Lung (tissue), 12 donors: ENCODE data around the gene OR6P1. TPM values are rescaled to one million over a fixed set of nuclear protein-coding genes. Genes with fewer than 3 reads are reported as not detected.
A peak's percentile ranks its signal among the peaks of the same experiment; 100 is the strongest.

Experiments
- ATAC-seq: fragments of 200-7000 bp; cut with Tn5 transposase; one replicate; pipeline ENCODE4 v1.9.1; 2020; ENCODE audit warnings: moderate number of reproducible peaks; ENCODE audit not compliant: insufficient read depth, low FRiP score
- DNase-seq, 3 donors: peaks; one replicate each; pipeline ENCODE4 v3.0.0-alpha.2; 2013 to 2017
- H3K27ac ChIP-seq, 2 donors: one replicate each; pipeline ENCODE4 v1.5.1; 2013; ENCODE audit warnings: mild to moderate bottlenecking in 2 of 2, moderate library complexity in 2 of 2, control low read depth in 1 of 2, inconsistent platforms in 1 of 2, low read depth in 1 of 2, low read length in 1 of 2
- H3K27me3 ChIP-seq, 3 donors: one replicate each; pipeline ENCODE4 v1.5.1; 2013; ENCODE audit warnings: low read length in 2 of 3; ENCODE audit not compliant: control insufficient read depth in 3 of 3, insufficient read depth in 3 of 3
- H3K36me3 ChIP-seq, 4 donors: one replicate each; pipeline ENCODE4 v1.5.1; 2013; ENCODE audit warnings: low read length in 4 of 4, mild to moderate bottlenecking in 1 of 4, moderate library complexity in 1 of 4; ENCODE audit not compliant: control insufficient read depth in 4 of 4, insufficient read depth in 4 of 4
- H3K4me1 ChIP-seq, 5 donors: one replicate each; pipeline ENCODE4 v1.5.1; 2013; ENCODE audit warnings: low read length in 5 of 5, mild to moderate bottlenecking in 2 of 5, moderate library complexity in 1 of 5; ENCODE audit not compliant: control insufficient read depth in 5 of 5, insufficient read depth in 5 of 5
- H3K4me3 ChIP-seq: one replicate; pipeline ENCODE4 v1.5.1; 2013; ENCODE audit warnings: mild to moderate bottlenecking, control low read depth, moderate library complexity
- H3K9ac ChIP-seq, 2 donors: one replicate each; pipeline ENCODE4 v1.5.1; 2013; ENCODE audit warnings: low read length in 2 of 2, control low read depth in 1 of 2; ENCODE audit not compliant: insufficient read depth in 1 of 2
- H3K9me3 ChIP-seq, 4 donors: one replicate each; pipeline ENCODE4 v1.5.1; 2013; ENCODE audit warnings: low read length in 3 of 4, mild to moderate bottlenecking in 1 of 4, moderate library complexity in 1 of 4; ENCODE audit not compliant: control insufficient read depth in 4 of 4, insufficient read depth in 3 of 4
- CTCF ChIP-seq: IDR thresholded peaks from 2 replicates; pipeline ENCODE4 v1.5.1; 2012; ENCODE audit warnings: mild to moderate bottlenecking; ENCODE audit errors: control extremely low read depth, extremely low read depth
- WGBS, 2 donors: extraction: QIAGEN DNeasy Blood & Tissue Kit; methylation state at CpG; one replicate each; pipeline ENCODE4 v1.1.7; 2013; 5-methylcytosine and 5-hydroxymethylcytosine counted together
- polyA plus RNA-seq, 2 donors: library from polyadenylated mRNA; stranded (reverse); fragments of 200-250 nt; gene quantifications; one replicate each; pipeline ENCODE4 v1.2.1, GENCODE V29; 2013
- total RNA-seq, 2 donors: library from RNA; depleted of rRNA in 1 of 2; stranded (reverse); fragments of >200 nt in 1 of 2; gene quantifications; one replicate each; pipeline ENCODE4 v1.2.1, GENCODE V29; 2014 to 2021
- donor health status: control.
- donor health status: control.
- donor health status: Bipolar disorder and iron deficiency.
- donor health status: healthy.
- donor health status: DM: yes; HTN: yes; CAD: no.

Gene OR6P1
- total and polyA plus RNA-seq, 4 donors: not detected

- H3K9me3 ChIP-seq: peaks cover 0 to 4% (median 0%) of the 10 kb centered on the region in 4 donors
- H3K36me3 ChIP-seq: no peaks in the 10 kb centered on the region
- ATAC-seq (no peak), DNase-seq (no peak)
- 62 to 70% methylated on average over 2 of the region's 2 CpGs for WGBS, 2 donors
- H3K27ac ChIP-seq: no peak overlapping the region
- no peak overlapping the region for H3K9ac ChIP-seq
- no peak for TF ChIP-seq CTCF
- no peaks in the 10 kb centered on the region for H3K4me1 ChIP-seq
- no peaks in the 10 kb centered on the region for H3K27me3 ChIP-seq
- H3K4me3 ChIP-seq: no peak overlapping the region
Observed at GRCh38 chr1:158563853-158564252, 6.5 kb downstream of the OR6P1 start.

GRCh38 chr1:158559696-158560095 lies 10.7 kb downstream of the OR6P1 start:
- no peak overlapping the region for H3K9ac ChIP-seq
- no peak for TF ChIP-seq CTCF
- WGBS, 2 donors: 92 to 94% methylated on average over 1 of the region's 1 CpG

GRCh38 chr1:158554352-158554751 lies 16.0 kb downstream of the OR6P1 start, which contains the start of gene OR6Y1:
Gene OR6Y1, minus strand, starts transcription at chr1:158554405. Its CDS starts 6,300 bp downstream, at chr1:158548105.
- no peaks in the 10 kb centered on the region for H3K36me3 ChIP-seq
- ATAC-seq (no peak), DNase-seq (no peak)
- H3K27me3 ChIP-seq: no peaks in the 10 kb centered on the region
- no peak within 1 kb of the TSS for H3K4me3 ChIP-seq
- TF ChIP-seq CTCF: no peak
- H3K4me1 ChIP-seq: no peaks in the 10 kb centered on the region
- H3K9ac ChIP-seq: no peak within 1 kb of the TSS
- no peaks in the 10 kb centered on the region for H3K9me3 ChIP-seq
- H3K27ac ChIP-seq: no peak within 1 kb of the TSS
- 81% methylated on average over 3 of the region's 3 CpGs for WGBS, 2 donors

More at GRCh38 chr1:158559696-158560095, 10.7 kb downstream of the OR6P1 start:
- Histone ChIP-seq H3K27ac (no peak overlapping the region), H3K27me3 (no peaks in the 10 kb centered on the region), H3K4me1 (no peaks in the 10 kb centered on the region), H3K4me3 (no peak overlapping the region), H3K9me3 (peaks cover 0 to 4% (median 0%) of the 10 kb centered on the region in 4 donors), H3K36me3 (no peaks in the 10 kb centered on the region)
- ATAC-seq (no peak), DNase-seq (no peak)

- Histone ChIP-seq H3K27ac (peak overlapping the region in 1 of 2 donors; percentile 3), H3K36me3 (no peaks in the 10 kb centered on the region), H3K4me3 (no peak overlapping the region), H3K9ac (no peak overlapping the region), H3K4me1 (no peaks in the 10 kb centered on the region), H3K27me3 (no peaks in the 10 kb centered on the region), H3K9me3 (peaks cover 0 to 2% (median 0%) of the 10 kb centered on the region in 4 donors)
- no peak for ATAC-seq
- WGBS, 2 donors: 60 to 69% methylated on average over 1 of the region's 1 CpG
- no peak for DNase-seq
- no peak for TF ChIP-seq CTCF
Observed at GRCh38 chr1:158552296-158552695, 18.1 kb downstream of the OR6P1 start.
